Endothelial cell of umbilical vein (primary cell): ENCODE measurements around the gene CERKL. TPM values are rescaled to one million over a fixed set of nuclear protein-coding genes. Genes with fewer than 3 reads are reported as not detected.

Experiments
- BruUV-seq: library from RNA; stranded (reverse); fragments of 400-500 nt; replicated peaks from 2 replicates; lab custom pipeline; 2021; lab: Mats Ljungman, UMichigan
- CTCF ChIA-PET: fragments of 300-600, 350-600 bp; sonication (Branson Sonifier 250); formaldehyde crosslinking; loops from one replicate; lab custom pipeline; 2021; ENCODE audit warnings: antibody characterized with exemption, inconsistent platforms; lab: Charles Lee
- POLR2A ChIA-PET: fragments of 300-600, 350-600 bp; sonication (Branson Sonifier 250); formaldehyde crosslinking; loops from one replicate; lab custom pipeline; 2021; ENCODE audit warnings: antibody characterized with exemption, inconsistent platforms; lab: Charles Lee
- DNase-seq: peaks from one replicate; pipeline ENCODE4 v3.0.0-alpha.2; 2011; ENCODE audit warnings: low read depth, low spot score
- FAIRE-seq: peaks from 2 replicates; lab custom pipeline; 2011; peaks lifted over from hg19 to GRCh38; lab: Jason Lieb, UNC
- H2AFZ ChIP-seq: 2 replicates; pipeline ENCODE4 v1.6.0; 2012; ENCODE audit warnings: low read depth, low read length, control low read depth, inconsistent platforms
- H3K27ac ChIP-seq: 2 replicates; pipeline ENCODE4 v1.5.1; 2011; ENCODE audit warnings: low read depth, mild to moderate bottlenecking, control low read depth, low read length, moderate library complexity; ENCODE audit not compliant: insufficient read depth
- H3K27me3 ChIP-seq, 2 experiments: 2 replicates each; pipeline versions ENCODE4 v1.6.0 to v1.6.1; 2011; ENCODE audit warnings: low read length in 2 of 2, mixed read lengths in 1 of 2; ENCODE audit not compliant: control insufficient read depth in 2 of 2, insufficient read depth in 2 of 2
- H3K36me3 ChIP-seq, 2 experiments: 2 replicates in 1 of 2; 3 replicates in 1 of 2; pipeline ENCODE4 v1.5.1; 2011; ENCODE audit warnings: low read length in 2 of 2, mild to moderate bottlenecking in 1 of 2, moderate library complexity in 1 of 2; ENCODE audit not compliant: control insufficient read depth in 2 of 2, insufficient read depth in 2 of 2; ENCODE audit errors: extremely low read depth in 1 of 2
- H3K4me1 ChIP-seq: 3 replicates; pipeline ENCODE4 v1.5.1; 2011; ENCODE audit warnings: mild to moderate bottlenecking, low read length; ENCODE audit not compliant: control insufficient read depth, insufficient read depth; ENCODE audit errors: extremely low read depth
- H3K4me2 ChIP-seq: 2 replicates; pipeline ENCODE4 v1.6.1; 2011; ENCODE audit warnings: low read length, control low read depth, mixed read lengths; ENCODE audit not compliant: insufficient read depth
- H3K4me3 ChIP-seq, 3 experiments: fragments of 200-600 bp in 1 of 3; sonication (generic), shearing (Covaris generic) in 1 of 3; replicated peaks in 1 of 3; 2 replicates each; pipeline ENCODE4 v1.5.1; 2011 to 2016; ENCODE audit warnings: control low read depth in 3 of 3, low read length in 3 of 3, mild to moderate bottlenecking in 2 of 3, inconsistent platforms in 1 of 3, low read depth in 1 of 3, moderate library complexity in 1 of 3; ENCODE audit not compliant: insufficient read depth in 1 of 3
- H3K79me2 ChIP-seq: 2 replicates; pipeline ENCODE4 v1.6.0; 2012; ENCODE audit warnings: low read length, inconsistent platforms; ENCODE audit not compliant: control insufficient read depth, insufficient read depth
- H3K9ac ChIP-seq: replicated peaks from 2 replicates; pipeline ENCODE3; 2011; ENCODE audit warnings: low read length, control low read depth; ENCODE audit not compliant: insufficient read depth; ENCODE audit errors: extremely low read depth
- H3K9me1 ChIP-seq: replicated peaks from 3 replicates; pipeline ENCODE4 v1.6.0; 2011; ENCODE audit warnings: mild to moderate bottlenecking, low read length; ENCODE audit not compliant: control insufficient read depth, insufficient read depth; ENCODE audit errors: extremely low read depth
- H3K9me3 ChIP-seq: replicated peaks from 2 replicates; pipeline ENCODE4 v1.5.1; 2012; ENCODE audit warnings: low read length, inconsistent platforms; ENCODE audit not compliant: control insufficient read depth, insufficient read depth
- H4K20me1 ChIP-seq: replicated peaks from 2 replicates; pipeline ENCODE3; 2011; ENCODE audit warnings: mild to moderate bottlenecking, low read length; ENCODE audit not compliant: control insufficient read depth, insufficient read depth; ENCODE audit errors: extremely low read depth
- CTCF ChIP-seq, 2 donors: IDR thresholded peaks; 1 replicate in 1 of 2; 2 replicates in 1 of 2; pipeline ENCODE4 v1.5.1; 2011; ENCODE audit warnings: low read length in 2 of 2, mild to moderate bottlenecking in 2 of 2, moderate library complexity in 2 of 2, control low read depth in 1 of 2, inconsistent platforms in 1 of 2, low read depth in 1 of 2; ENCODE audit not compliant: insufficient read depth in 1 of 2; ENCODE audit errors: extremely low read depth in 1 of 2
- EZH2 ChIP-seq: IDR thresholded peaks from 2 replicates; pipeline ENCODE4 v1.6.1; 2012; ENCODE audit warnings: borderline replicate concordance, low read depth, mild to moderate bottlenecking, moderate library complexity, low read length, inconsistent platforms; ENCODE audit not compliant: severe bottlenecking
- FOS ChIP-seq: IDR thresholded peaks from 2 replicates; pipeline ENCODE4 v1.6.1; 2011; ENCODE audit warnings: mild to moderate bottlenecking, low read length, moderate library complexity, borderline replicate concordance; ENCODE audit not compliant: insufficient read depth
- GATA2 ChIP-seq: IDR thresholded peaks from 2 replicates; pipeline ENCODE4 v1.7.0; 2011; ENCODE audit warnings: low read depth, mild to moderate bottlenecking, moderate library complexity, mixed read lengths, low read length; ENCODE audit not compliant: insufficient read length, insufficient read depth
- JUN ChIP-seq: IDR thresholded peaks from 2 replicates; pipeline ENCODE4 v1.6.1; 2011; ENCODE audit warnings: borderline replicate concordance, low read depth; ENCODE audit not compliant: insufficient read length, insufficient read depth
- MAX ChIP-seq: IDR thresholded peaks from 2 replicates; pipeline ENCODE4 v1.6.1; 2011; ENCODE audit not compliant: insufficient read depth, insufficient read length
- MYC ChIP-seq: IDR thresholded peaks from one replicate; pipeline ENCODE4 v1.6.1; 2011; ENCODE audit warnings: mild to moderate bottlenecking, low read depth, low read length
- POLR2A ChIP-seq: IDR thresholded peaks from 2 replicates; pipeline ENCODE4 v1.6.1; 2012; ENCODE audit warnings: low read depth, mild to moderate bottlenecking, control low read depth, low read length
- POLR2AphosphoS5 ChIP-seq: IDR thresholded peaks from 2 replicates; pipeline ENCODE4 v1.6.1; 2012; ENCODE audit warnings: low read depth, mild to moderate bottlenecking, control low read depth, low read length, moderate library complexity; ENCODE audit not compliant: insufficient read depth
- dilution Hi-C: fragments of 300-500 bp; cut with MboI; formaldehyde crosslinking; loops from one replicate; pipeline ENCODE4 v1.15.0; 2019; ENCODE audit warnings: low sequenced_read_pairs; ENCODE audit not compliant: extremely low pct_ligation_motif_present
- intact Hi-C: fragments of 100-400 bp; cut with micrococcal nuclease; formaldehyde crosslinking; loops from one replicate; pipeline ENCODE4 v1.10.0; 2022
- polyA plus RNA-seq, 4 experiments: library from polyadenylated mRNA; depleted of rRNA in 3 of 4; stranded (reverse) in 3 of 4; unstranded in 1 of 4; fragments of >200 nt; gene quantifications; 2 replicates each; pipeline versions ENCODE4 v1.2.1 to v1.2.3, GENCODE V29; 2011 to 2012; ENCODE audit warnings: missing spikeins in 1 of 4
- total RNA-seq: library from RNA; stranded (reverse); gene quantifications from 2 replicates; pipeline ENCODE4 v1.2.3, GENCODE V29; 2021

The CERKL gene
- total and polyA plus RNA-seq, 2 donors (not counting 3 experiments of a cell fraction or from before 2014, with no cell fraction given), result not detected

- CTCF ChIA-PET, result interaction anchor here (0.7 to 1.8 kb wide), 3 partner anchors 44 to 1691 kb away, joined by 3 to 6 read pairs (median 4); no protein-coding TSS in a partner anchor
- no peak overlapping the region for H3K27ac ChIP-seq
- H4K20me1 ChIP-seq, result no peaks in the 10 kb centered on the region
- dilution Hi-C loops (no loop called here), intact Hi-C loops (no loop called here)
- H3K4me3 ChIP-seq, result no peak overlapping the region
- no peaks in the 10 kb centered on the region for H3K36me3 ChIP-seq
- no peaks in the 10 kb centered on the region for H3K9me3 ChIP-seq
- DNase-seq (no peak), FAIRE-seq (no peak)
- no peaks in the 10 kb centered on the region for H3K79me2 ChIP-seq
- H3K27me3 ChIP-seq, result no peaks in the 10 kb centered on the region
- no peak overlapping the region for H2AFZ ChIP-seq
- no peaks in the 10 kb centered on the region for H3K4me1 ChIP-seq
- H3K9ac ChIP-seq, result no peak overlapping the region
- H3K4me2 ChIP-seq, result no peak overlapping the region
- no TSS peak for BruUV-seq
- H3K9me1 ChIP-seq, result no peaks in the 10 kb centered on the region
- POLR2A ChIA-PET, result no interaction called here
- TF ChIP-seq EZH2, result no peak
- TF ChIP-seq FOS, result no peak
- no peak for TF ChIP-seq POLR2AphosphoS5
- TF ChIP-seq CTCF (IDR thresholded peaks at IDR 0.05; ENCODE audit: extremely low read depth in 1 of 2, insufficient read depth in 1 of 2, low read depth in 1 of 2, low read length in 2 of 2), result no peak
Observed at GRCh38 chr2:181553244-181553643, 103.7 kb downstream of the CERKL start.

- H3K36me3 ChIP-seq, result no peaks in the 10 kb centered on the region
- CTCF ChIA-PET, result interaction anchor here (1.8 kb wide), 1 partner anchor 162 kb away, joined by 4 read pairs; no protein-coding TSS in a partner anchor
- intact Hi-C loops, result no loop called here
- H3K27me3 ChIP-seq, result no peaks in the 10 kb centered on the region
- H3K9ac ChIP-seq, result no peak overlapping the region
- no peak overlapping the region for H3K4me3 ChIP-seq
- H3K27ac ChIP-seq, result no peak overlapping the region
- no peak for DNase-seq
- H3K4me1 ChIP-seq, result no peaks in the 10 kb centered on the region
- H3K9me1 ChIP-seq, result no peaks in the 10 kb centered on the region
- H4K20me1 ChIP-seq, result no peaks in the 10 kb centered on the region
- TF ChIP-seq CTCF (IDR thresholded peaks at IDR 0.05; ENCODE audit: extremely low read depth in 1 of 2, insufficient read depth in 1 of 2, low read depth in 1 of 2, low read length in 2 of 2), result no peak
- TF ChIP-seq POLR2A, result no peak
- no peak for TF ChIP-seq FOS
- TF ChIP-seq MAX, result no peak
- TF ChIP-seq EZH2, result no peak
- TF ChIP-seq POLR2AphosphoS5, result no peak
- no peak for TF ChIP-seq MYC
- no peak for TF ChIP-seq GATA2
- no peak for TF ChIP-seq JUN
- POLR2A ChIA-PET, result no interaction called here
- no peaks in the 10 kb centered on the region for H3K79me2 ChIP-seq
- no peak overlapping the region for H3K4me2 ChIP-seq
- BruUV-seq, result no TSS peak
- dilution Hi-C loops, result no loop called here
- FAIRE-seq, result no peak
- no peak overlapping the region for H2AFZ ChIP-seq
- no peaks in the 10 kb centered on the region for H3K9me3 ChIP-seq
Observed at GRCh38 chr2:181552808-181553207, 104.1 kb downstream of the CERKL start.
